Epithelial cell of proximal tubule (primary cell): ENCODE data around the gene SCNN1A. TPM values are rescaled to one million over a fixed set of nuclear protein-coding genes. Genes with fewer than 3 reads are reported as not detected.
A peak's percentile ranks its signal among the peaks of the same experiment; 100 is the strongest.

Experiments used
- DNase-seq: peaks from one replicate; pipeline ENCODE4 v3.0.0-alpha.2; 2011; ENCODE audit warnings: low read depth
- H3K4me3 ChIP-seq: 2 replicates; pipeline ENCODE4 v1.5.1; 2011; ENCODE audit warnings: low read depth, mild to moderate bottlenecking, low read length
- total RNA-seq: library from RNA; depleted of rRNA; stranded (reverse); fragments of >200 nt; gene quantifications from 2 replicates; pipeline ENCODE4 v1.2.3, GENCODE V29; 2015
- TF ChIP-seq, protein P1 (sequence below): conservative IDR thresholded peaks from 2 replicates; pipeline ENCODE4 v1.5.1; 2012; ENCODE audit warnings: low read depth, mild to moderate bottlenecking, low read length

The SCNN1A gene
- total RNA-seq, 1 donor from 2014 or later, result 52.2 TPM

DNA sequence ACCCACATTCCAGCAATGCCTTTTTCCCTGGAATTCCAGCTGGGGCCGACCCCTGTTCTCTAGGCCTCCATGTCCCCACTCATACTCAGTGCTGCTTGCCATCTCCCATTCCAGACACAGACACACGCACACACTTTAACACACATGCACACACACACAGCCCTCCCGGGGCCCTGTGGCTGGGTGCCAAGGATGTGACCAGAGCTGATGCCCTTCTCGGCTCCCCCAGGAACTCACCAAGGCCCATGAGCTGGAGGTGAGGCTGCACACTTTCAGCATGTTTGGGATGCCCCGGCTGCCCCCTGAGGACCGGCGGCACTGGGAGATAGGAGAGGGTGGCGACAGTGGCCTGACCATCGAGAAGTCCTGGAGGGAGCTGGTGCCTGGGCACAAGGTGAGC lies 60.6 kb downstream of the SCNN1A start:
- no peak overlapping the region for H3K4me3 ChIP-seq
- TF ChIP-seq, protein P1, sequence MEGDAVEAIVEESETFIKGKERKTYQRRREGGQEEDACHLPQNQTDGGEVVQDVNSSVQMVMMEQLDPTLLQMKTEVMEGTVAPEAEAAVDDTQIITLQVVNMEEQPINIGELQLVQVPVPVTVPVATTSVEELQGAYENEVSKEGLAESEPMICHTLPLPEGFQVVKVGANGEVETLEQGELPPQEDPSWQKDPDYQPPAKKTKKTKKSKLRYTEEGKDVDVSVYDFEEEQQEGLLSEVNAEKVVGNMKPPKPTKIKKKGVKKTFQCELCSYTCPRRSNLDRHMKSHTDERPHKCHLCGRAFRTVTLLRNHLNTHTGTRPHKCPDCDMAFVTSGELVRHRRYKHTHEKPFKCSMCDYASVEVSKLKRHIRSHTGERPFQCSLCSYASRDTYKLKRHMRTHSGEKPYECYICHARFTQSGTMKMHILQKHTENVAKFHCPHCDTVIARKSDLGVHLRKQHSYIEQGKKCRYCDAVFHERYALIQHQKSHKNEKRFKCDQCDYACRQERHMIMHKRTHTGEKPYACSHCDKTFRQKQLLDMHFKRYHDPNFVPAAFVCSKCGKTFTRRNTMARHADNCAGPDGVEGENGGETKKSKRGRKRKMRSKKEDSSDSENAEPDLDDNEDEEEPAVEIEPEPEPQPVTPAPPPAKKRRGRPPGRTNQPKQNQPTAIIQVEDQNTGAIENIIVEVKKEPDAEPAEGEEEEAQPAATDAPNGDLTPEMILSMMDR, result no peak
- no peak for DNase-seq

DNA sequence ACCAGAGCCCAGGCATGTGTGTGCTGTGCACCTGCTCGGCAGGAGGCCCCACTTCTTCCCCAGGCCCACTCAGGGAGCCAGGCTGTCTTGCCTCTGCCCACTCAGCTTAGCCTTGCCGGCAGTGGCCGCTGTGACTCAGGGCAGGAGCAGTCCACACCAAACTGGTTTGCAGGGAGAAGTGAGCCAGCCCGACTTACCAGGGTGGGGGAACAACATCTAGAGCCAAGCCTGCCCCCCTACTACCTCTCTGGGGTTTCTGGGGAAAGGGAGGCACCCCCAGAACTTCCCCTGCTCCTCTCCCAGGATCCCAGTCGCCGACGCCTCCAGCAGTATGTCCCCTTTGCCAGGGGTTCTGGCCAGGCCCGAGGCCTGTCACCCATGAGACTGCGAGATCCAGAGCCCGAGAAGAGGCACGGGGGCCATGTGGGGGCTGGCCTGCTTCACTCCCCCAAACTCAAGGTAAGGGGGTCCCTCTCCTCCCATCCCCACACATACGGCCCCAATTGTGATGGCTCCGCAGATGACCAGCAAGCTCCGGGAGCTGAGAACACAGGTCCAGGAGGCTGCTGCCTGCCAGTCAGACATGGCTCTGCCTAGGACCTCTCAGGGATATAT lies 61.9 kb downstream of the SCNN1A start:
- TF ChIP-seq, protein P1, result peak; percentile 10
- no peak for DNase-seq

DNA sequence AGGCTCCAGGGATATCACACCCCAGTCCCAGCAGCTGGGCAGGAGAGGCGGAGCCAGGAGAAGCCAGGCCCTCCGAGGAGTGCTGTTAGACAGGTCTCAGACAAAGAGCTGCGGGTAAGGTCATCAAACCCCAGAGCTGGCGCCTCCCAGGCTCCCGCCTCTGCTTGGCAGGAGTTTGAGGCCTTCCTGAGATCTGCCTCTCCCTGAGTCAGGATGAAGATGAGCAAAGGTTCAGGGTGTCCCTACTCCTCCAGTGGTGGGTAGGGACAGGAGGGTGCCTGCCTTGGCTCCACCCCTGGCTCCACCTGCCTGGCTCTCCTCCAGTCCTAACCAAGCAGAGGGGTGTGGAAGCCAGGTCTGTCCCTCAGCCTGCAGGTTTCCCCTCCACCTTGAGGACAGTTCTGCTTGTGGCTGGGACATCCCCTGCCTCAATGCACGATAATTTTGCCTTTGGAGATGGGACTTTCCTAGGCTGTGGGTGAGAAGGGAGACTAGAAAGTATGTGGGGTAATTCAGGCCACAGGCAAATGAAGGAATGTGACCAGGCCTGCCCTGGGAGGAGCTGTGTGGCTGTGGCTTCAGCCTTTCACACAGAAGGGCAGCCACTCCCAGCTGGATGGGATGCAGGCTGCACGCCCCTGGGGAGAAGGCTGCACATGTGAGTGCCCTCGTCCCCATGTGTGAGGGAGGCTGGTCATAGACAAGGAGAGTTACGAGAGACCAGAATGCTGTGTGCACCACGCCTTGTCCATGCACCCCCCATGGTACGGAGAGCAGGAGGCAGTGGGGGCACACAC lies 62.6 kb downstream of the SCNN1A start:
- H3K4me3 ChIP-seq, result no peak overlapping the region
- DNase-seq, result no peak

More for the DNA sequence above, 61.9 kb downstream of the SCNN1A start:
- H3K4me3 ChIP-seq, result no peak overlapping the region

DNA sequence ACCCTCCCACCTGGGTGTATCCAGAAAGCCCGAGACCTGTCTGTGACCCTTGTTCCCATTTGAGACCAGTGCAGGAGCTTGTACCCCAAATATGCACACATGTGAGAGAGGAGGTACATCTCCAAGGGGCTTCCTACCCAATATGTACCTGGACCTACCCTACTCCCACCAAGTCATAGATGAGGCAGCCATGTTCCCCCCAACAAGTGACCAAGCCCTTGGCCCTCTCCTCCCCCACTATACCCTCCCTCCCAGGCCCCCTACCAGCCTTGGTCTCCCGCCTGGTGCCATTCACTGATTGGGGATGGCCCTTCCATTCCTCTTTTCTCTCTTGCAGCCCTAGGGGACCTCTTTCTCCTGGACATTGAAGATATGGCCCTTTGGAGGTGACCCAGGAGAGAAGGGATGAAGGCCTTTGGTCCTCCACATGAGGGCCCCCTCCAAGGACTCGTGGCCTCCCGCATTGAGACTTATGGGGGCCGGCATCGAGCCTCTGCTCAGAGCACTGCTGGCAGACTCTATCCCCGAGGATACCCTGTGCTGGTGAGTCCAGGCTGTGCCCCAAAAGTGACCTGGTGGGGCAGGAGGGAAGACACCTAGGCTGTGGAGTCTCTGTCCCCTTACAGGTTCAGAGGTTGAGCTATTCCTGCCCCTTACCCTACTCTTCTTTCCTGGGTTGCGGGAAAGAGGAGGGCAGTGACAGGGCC lies 63.4 kb downstream of the SCNN1A start:
- no peak overlapping the region for H3K4me3 ChIP-seq
- TF ChIP-seq, protein P1, result no peak
- no peak for DNase-seq

More for the DNA sequence above, 62.6 kb downstream of the SCNN1A start:
- TF ChIP-seq, protein P1, result no peak

DNA sequence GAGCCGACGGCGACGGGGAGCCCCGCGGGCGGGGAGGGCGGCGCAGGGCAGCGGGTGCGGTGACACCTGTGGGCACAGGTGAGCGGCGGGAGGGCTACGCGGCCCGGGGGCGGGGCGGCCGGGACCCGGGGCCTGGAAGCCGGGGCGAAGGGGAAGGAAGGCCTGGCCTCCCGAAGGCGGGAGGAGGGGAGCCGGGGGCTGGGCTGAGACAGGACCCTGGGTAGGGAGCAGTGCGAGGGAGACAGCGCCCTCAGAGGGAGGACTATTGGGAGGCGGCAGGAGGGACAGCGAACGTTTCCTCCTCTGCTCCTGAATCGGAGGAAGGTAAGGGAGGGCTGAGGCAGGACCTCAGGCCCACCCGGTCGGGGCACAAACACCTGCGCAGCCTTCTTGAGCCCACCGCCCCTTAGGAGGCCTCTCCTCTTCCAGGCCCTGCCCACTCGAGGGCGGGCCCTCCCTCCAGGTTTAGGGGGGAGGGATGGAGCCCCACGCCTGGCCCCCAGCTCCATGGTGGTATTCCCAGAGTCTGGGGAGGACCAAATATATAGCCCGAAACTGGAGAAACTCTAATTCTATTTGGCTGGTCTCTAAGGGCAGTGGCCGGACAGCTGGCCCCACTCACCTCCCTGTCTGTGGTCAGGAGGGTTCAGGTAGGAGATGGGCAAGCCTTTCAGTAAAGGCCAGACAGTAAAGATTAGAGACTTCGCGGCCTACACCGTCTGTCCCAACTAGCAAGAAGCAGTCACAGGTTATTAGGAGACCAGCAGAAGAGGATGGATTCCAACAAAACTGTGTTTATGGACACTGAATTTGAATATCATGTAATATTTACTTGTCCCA lies 64.4 kb downstream of the SCNN1A start:
- TF ChIP-seq, protein P1, result no peak
- DNase-seq, result no peak
- H3K4me3 ChIP-seq, result peak overlapping the region; percentile 24

DNA sequence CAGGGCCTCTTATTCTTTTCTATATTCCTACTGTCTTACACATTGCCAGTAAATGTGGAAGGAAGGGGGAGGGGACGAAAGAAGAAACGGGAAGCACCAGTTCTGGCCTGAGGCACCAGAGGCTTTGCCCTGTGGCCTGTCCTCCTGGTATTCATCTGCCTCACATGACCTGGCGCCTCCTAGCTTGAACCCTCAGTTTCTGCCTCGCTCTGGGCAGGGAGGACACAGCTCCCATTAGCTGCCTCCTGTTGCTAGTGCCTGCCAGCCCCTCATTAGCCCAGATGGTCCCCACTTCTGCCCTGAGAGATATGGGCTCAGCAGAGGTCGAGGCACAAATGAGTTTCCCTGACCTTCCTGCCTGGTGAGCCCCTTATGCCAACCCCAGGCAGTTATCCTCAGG lies 67.8 kb downstream of the SCNN1A start:
- no peak for DNase-seq
- no peak overlapping the region for H3K4me3 ChIP-seq
- TF ChIP-seq, protein P1, result no peak
